ENCODE data around the gene ZNF792.
"Not testable (repeated sequence)": the region's sequence is repeated elsewhere in the genome, so short reads cannot be mapped to it uniquely, and the experiment has no call there.

The ZNF792 gene

GRCh38 chr19:34963573-34964406 is at the start of gene ZNF792:
Gene ZNF792, minus strand, starts transcription at chr19:34964229. Its CDS starts 567 bp downstream, at chr19:34963662.
- DNase-seq, result no peak

GRCh38 chr19:35013041-35013819 is 49.2 kb upstream of the ZNF792 start:
- DNase-seq, result no peak

GRCh38 chr19:35011737-35012682 is 48.0 kb upstream of the ZNF792 start:
- no peak for DNase-seq

- DNase-seq, result no peak
Observed at GRCh38 chr19:35011091-35011689, 47.2 kb upstream of the ZNF792 start.

GRCh38 chr19:35009424-35010415 is 45.7 kb upstream of the ZNF792 start:
- no peak for DNase-seq

- DNase-seq, result no peak
Observed at GRCh38 chr19:35008891-35009341, 44.9 kb upstream of the ZNF792 start.

- DNase-seq, result not testable (repeated sequence)
Observed at GRCh38 chr19:35007427-35007826, 43.4 kb upstream of the ZNF792 start.

- DNase-seq, result no peak
Observed at GRCh38 chr19:35006999-35007365, 43.0 kb upstream of the ZNF792 start.

GRCh38 chr19:35006342-35006998 is 42.4 kb upstream of the ZNF792 start:
- no peak for DNase-seq

- DNase-seq, result not testable (repeated sequence)
Observed at GRCh38 chr19:35006007-35006341, 41.9 kb upstream of the ZNF792 start.

- no peak for DNase-seq
Observed at GRCh38 chr19:35005256-35005977, 41.4 kb upstream of the ZNF792 start.

- no peak for DNase-seq
Observed at GRCh38 chr19:35004517-35005255, 40.7 kb upstream of the ZNF792 start.

GRCh38 chr19:35002037-35002535 is 38.1 kb upstream of the ZNF792 start:
- no peak for DNase-seq

GRCh38 chr19:35000647-35001501 is 36.8 kb upstream of the ZNF792 start:
- DNase-seq, result no peak

GRCh38 chr19:35000338-35000646 is 36.3 kb upstream of the ZNF792 start:
- DNase-seq, result no peak

- no peak for DNase-seq
Observed at GRCh38 chr19:34999498-35000337, 35.7 kb upstream of the ZNF792 start, which contains the start of gene GRAMD1A. Gene GRAMD1A, plus strand, starts transcription at chr19:35000323. Its CDS starts 156 bp downstream, at chr19:35000479.
